Cardiac muscle cell (in vitro differentiated cells and primary cell): ENCODE measurements around the gene RYR2. TPM values are rescaled to one million over a fixed set of nuclear protein-coding genes. Genes with fewer than 3 reads are reported as not detected.
A peak's percentile ranks its signal among the peaks of the same experiment; 100 is the strongest.

ENCODE experiments used
- DNase-seq, 2 donors: peaks; one replicate each; pipeline versions ENCODE4 v3.0.0 to v3.0.0-alpha.2; 2010 to 2017; ENCODE audit warnings: low read depth in 1 of 2, low spot score in 1 of 2
- H3K27ac ChIP-seq: fragments of 200-600 bp; sonication (generic); 2 replicates; pipeline ENCODE4 v1.5.1; 2016
- H3K27me3 ChIP-seq: fragments of 200-600 bp; sonication (generic); 2 replicates; pipeline ENCODE4 v1.6.0; 2016; ENCODE audit warnings: control low read depth
- H3K36me3 ChIP-seq: fragments of 200-600 bp; sonication (generic); 2 replicates; pipeline ENCODE4 v1.5.1; 2016; ENCODE audit warnings: control low read depth
- H3K4me1 ChIP-seq: fragments of 200-600 bp; sonication (generic); 2 replicates; pipeline ENCODE4 v1.8.1; 2017; ENCODE audit warnings: low read depth, mild to moderate bottlenecking, mixed run types
- H3K4me3 ChIP-seq: fragments of 200-600 bp; sonication (generic); 2 replicates; pipeline ENCODE4 v1.5.1; 2016; ENCODE audit warnings: mild to moderate bottlenecking
- H3K9me3 ChIP-seq: fragments of 200-600 bp; sonication (generic); 2 replicates; pipeline ENCODE4 v1.5.1; 2017; ENCODE audit warnings: low read depth, mild to moderate bottlenecking, control low read depth
- polyA plus RNA-seq: library from polyadenylated mRNA; unstranded; fragments of >200 nt; fragmentation: Nextera tagmentation; extraction: Ambion mirVana; gene quantifications from 2 replicates; pipeline ENCODE4 v1.2.1, GENCODE V29; 2016
- total RNA-seq: library from RNA; depleted of rRNA; stranded (reverse); fragments of >200 nt; gene quantifications from 2 replicates; pipeline ENCODE4 v1.2.3, GENCODE V29; 2016
- TF ChIP-seq, protein P1 (sequence below): IDR thresholded peaks from 2 replicates; pipeline ENCODE4 v1.5.1; 2012; ENCODE audit warnings: low read depth, mild to moderate bottlenecking, low read length

Gene RYR2
- total and polyA plus RNA-seq, 2 experiments from 2014 or later: 29.8 to 155 TPM

- Histone ChIP-seq H3K4me3 (no peak overlapping the region), H3K36me3 (no peaks in the 10 kb centered on the region), H3K27me3 (no peaks in the 10 kb centered on the region), H3K4me1 (no peaks in the 10 kb centered on the region), H3K27ac (peak overlapping the region; percentile 52), H3K9me3 (no peaks in the 10 kb centered on the region)
- TF ChIP-seq, protein P1, sequence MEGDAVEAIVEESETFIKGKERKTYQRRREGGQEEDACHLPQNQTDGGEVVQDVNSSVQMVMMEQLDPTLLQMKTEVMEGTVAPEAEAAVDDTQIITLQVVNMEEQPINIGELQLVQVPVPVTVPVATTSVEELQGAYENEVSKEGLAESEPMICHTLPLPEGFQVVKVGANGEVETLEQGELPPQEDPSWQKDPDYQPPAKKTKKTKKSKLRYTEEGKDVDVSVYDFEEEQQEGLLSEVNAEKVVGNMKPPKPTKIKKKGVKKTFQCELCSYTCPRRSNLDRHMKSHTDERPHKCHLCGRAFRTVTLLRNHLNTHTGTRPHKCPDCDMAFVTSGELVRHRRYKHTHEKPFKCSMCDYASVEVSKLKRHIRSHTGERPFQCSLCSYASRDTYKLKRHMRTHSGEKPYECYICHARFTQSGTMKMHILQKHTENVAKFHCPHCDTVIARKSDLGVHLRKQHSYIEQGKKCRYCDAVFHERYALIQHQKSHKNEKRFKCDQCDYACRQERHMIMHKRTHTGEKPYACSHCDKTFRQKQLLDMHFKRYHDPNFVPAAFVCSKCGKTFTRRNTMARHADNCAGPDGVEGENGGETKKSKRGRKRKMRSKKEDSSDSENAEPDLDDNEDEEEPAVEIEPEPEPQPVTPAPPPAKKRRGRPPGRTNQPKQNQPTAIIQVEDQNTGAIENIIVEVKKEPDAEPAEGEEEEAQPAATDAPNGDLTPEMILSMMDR: no peak
- no peak for DNase-seq
Observed at GRCh38 chr1:237341391-237341790, 299.4 kb downstream of the RYR2 start.

DNA sequence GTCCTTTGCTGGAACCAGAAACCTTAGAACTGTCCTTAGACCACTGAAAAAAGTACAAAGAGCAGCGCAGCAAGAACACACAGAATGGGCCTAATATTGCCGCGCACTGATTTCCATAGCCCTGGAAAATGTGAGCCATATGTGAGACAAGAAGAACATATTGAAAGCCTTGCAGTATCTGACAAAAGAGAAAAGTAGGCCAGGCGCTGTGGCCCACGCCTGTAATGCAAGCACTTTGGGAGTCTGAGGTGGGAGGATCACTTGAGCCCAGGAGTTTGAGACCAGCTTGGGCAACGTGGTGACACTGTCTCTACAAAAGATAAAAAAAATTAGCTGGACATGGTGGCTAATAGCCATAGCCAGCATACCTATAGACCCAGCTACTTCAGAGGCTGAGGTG, 300.7 kb downstream of the RYR2 start:
- Histone ChIP-seq H3K9me3 (no peaks in the 10 kb centered on the region), H3K27me3 (no peaks in the 10 kb centered on the region), H3K36me3 (no peaks in the 10 kb centered on the region), H3K4me1 (no peaks in the 10 kb centered on the region), H3K27ac (no peak overlapping the region), H3K4me3 (no peak overlapping the region)
- DNase-seq: no peak
- TF ChIP-seq, protein P1: no peak

DNA sequence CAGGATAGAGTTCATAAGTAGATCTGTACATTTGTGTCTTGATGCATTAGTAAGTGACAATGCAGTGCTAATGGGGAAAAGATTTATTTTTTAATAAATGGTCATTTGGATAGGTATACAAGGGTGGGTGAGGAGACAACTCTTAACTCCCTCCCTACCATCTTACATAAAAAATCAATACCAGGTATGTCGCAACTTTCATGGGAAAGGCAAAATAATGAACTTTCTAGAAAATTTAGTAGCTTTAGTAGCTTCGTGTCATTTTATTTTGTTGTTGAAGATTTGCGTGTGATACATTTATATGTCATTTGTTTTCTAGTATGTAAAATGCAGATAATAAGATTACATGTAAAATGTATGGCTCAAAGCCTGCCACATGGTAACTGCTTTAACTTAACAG, 310.8 kb downstream of the RYR2 start:
- no peaks in the 10 kb centered on the region for H3K9me3 ChIP-seq
- no peak overlapping the region for H3K27ac ChIP-seq
- no peaks in the 10 kb centered on the region for H3K27me3 ChIP-seq
- H3K4me3 ChIP-seq: no peak overlapping the region
- H3K4me1 ChIP-seq: peaks cover 3% of the 10 kb centered on the region
- DNase-seq: no peak
- no peaks in the 10 kb centered on the region for H3K36me3 ChIP-seq
- TF ChIP-seq, protein P1: no peak

DNA sequence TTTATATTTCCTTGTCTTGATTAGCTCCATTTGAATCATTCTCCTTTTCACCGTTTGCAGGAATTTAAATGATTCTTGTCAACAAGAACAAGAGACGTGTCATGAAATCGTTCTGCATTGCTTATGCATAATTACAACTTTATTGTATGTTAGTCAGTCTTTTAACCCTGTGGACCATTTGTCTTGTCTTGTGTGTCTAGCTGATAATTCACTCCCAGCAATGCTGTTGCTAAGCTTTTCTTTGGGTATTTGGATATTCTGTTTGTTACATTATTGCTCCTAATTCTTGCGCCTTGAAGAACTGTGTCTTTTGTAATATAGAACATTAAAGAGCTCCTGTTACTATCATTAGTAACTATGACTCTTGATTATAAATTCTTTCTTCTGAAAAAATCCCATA, 311.9 kb downstream of the RYR2 start:
- Histone ChIP-seq H3K9me3 (no peaks in the 10 kb centered on the region), H3K4me1 (peaks cover 3% of the 10 kb centered on the region), H3K4me3 (no peak overlapping the region), H3K27ac (no peak overlapping the region), H3K27me3 (no peaks in the 10 kb centered on the region), H3K36me3 (no peaks in the 10 kb centered on the region)
- TF ChIP-seq, protein P1: no peak
- DNase-seq: no peak

- DNase-seq: no peak
- Histone ChIP-seq H3K4me1 (peaks cover 3% of the 10 kb centered on the region), H3K27ac (no peak overlapping the region), H3K9me3 (no peaks in the 10 kb centered on the region), H3K36me3 (no peaks in the 10 kb centered on the region), H3K27me3 (no peaks in the 10 kb centered on the region), H3K4me3 (no peak overlapping the region)
- TF ChIP-seq, protein P1: no peak
Observed at GRCh38 chr1:237355022-237355421, 313.0 kb downstream of the RYR2 start.

DNA sequence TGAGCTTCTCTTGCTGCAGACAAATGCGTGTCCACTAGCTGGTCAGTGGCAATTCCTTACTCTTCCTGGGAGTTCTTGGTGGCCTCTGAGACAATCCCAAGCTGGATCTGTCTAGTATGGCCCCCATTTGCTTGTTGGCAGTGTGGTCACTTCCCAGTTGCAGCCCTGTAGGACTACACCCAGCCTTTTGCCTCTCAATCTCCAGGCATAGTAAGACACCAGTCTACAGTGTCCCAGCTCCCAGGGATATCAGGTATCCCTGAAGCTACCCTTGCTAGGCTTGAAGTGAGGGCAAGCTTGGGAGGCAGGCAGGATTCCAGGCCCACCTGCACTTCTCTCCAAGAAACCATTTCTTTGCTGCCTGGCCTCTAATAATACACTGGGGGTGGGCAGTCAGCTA, 316.6 kb downstream of the RYR2 start:
- Histone ChIP-seq H3K9me3 (no peaks in the 10 kb centered on the region), H3K27me3 (no peaks in the 10 kb centered on the region), H3K4me3 (no peak overlapping the region), H3K4me1 (peaks cover 3% of the 10 kb centered on the region), H3K27ac (peak overlapping the region; percentile 36), H3K36me3 (peaks cover 2% of the 10 kb centered on the region)
- no peak for DNase-seq
- TF ChIP-seq, protein P1: no peak
